OCI-LY3 (cell line): ENCODE results near the gene KCNH3.

ENCODE experiments used
- CTCF ChIP-seq: fragments of 200-600, 300-600 bp; sonication (generic); IDR thresholded peaks from 2 replicates; pipeline ENCODE4 v1.5.1; 2014; ENCODE audit warnings: antibody characterized with exemption, low read length, low read depth
- EZH2phosphoT487 ChIP-seq: fragments of 200-600 bp; shearing (Covaris generic); IDR thresholded peaks from 2 replicates; pipeline ENCODE4 v1.6.1; 2018; ENCODE audit warnings: antibody characterized with exemption, mixed run types, low read depth

GRCh38 chr12:49562831-49563230 is 24.0 kb downstream of the KCNH3 start:
- TF ChIP-seq CTCF: no peak
- TF ChIP-seq EZH2phosphoT487: no peak
